Adrenal gland (tissue), 12 donors: Measurements from ENCODE around the gene PEX6. TPM values are rescaled to one million over a fixed set of nuclear protein-coding genes. Genes with fewer than 3 reads are reported as not detected.
"Not testable (repeated sequence)": the region's sequence is repeated elsewhere in the genome, so short reads cannot be mapped to it uniquely, and the experiment has no call there.

Experiments used
- DNase-seq, 7 donors: peaks; one replicate each; pipeline ENCODE4 v3.0.0-alpha.2; 2019 to 2020
- H3K27ac ChIP-seq, 5 donors: fragments of 200-600 bp; sonication (generic) in 4 of 5; 1 replicate in 3 of 5; 2 replicates in 2 of 5; pipeline versions ENCODE4 v1.5.1 to v1.8.0; 2016 to 2020; ENCODE audit warnings: mild to moderate bottlenecking in 1 of 5
- H3K27me3 ChIP-seq: fragments of 200-600 bp; 2 replicates; pipeline ENCODE4 v1.8.0; 2021
- H3K36me3 ChIP-seq, 2 donors: fragments of 200-600 bp; replicated peaks in 1 of 2; 1 replicate in 1 of 2; 2 replicates in 1 of 2; pipeline versions ENCODE4 v1.5.1 to v1.8.0; 2018 to 2022
- H3K4me1 ChIP-seq, 2 donors: fragments of 200-600 bp; replicated peaks in 1 of 2; 1 replicate in 1 of 2; 2 replicates in 1 of 2; pipeline versions ENCODE4 v1.5.1 to v1.8.0; 2018 to 2021
- H3K4me3 ChIP-seq, 4 donors: fragments of 200-600 bp; sonication (generic) in 3 of 4; one replicate each; pipeline ENCODE4 v1.5.1; 2016 to 2018
- H3K9me3 ChIP-seq, 3 donors: fragments of 200-600 bp; sonication (generic) in 1 of 3; replicated peaks in 1 of 3; 1 replicate in 2 of 3; 2 replicates in 1 of 3; pipeline versions ENCODE4 v1.5.1 to v1.8.0; 2016 to 2021
- POLR2A ChIP-seq, 2 donors: fragments of 450-650 bp; IDR thresholded peaks; one replicate each; pipeline ENCODE4 v1.6.1; 2017; ENCODE audit warnings: antibody characterized with exemption in 2 of 2, mild to moderate bottlenecking in 2 of 2, moderate library complexity in 1 of 2
- WGBS, 4 donors: extraction: QIAGEN DNeasy Blood & Tissue Kit in 2 of 4; methylation state at CpG; one replicate each; pipeline versions ENCODE4 v1.1.5 to v1.1.7; 2013 to 2017; 5-methylcytosine and 5-hydroxymethylcytosine counted together
- intact Hi-C, 2 donors: fragments of 100-400 bp; cut with DNase I; formaldehyde crosslinking; loops; one replicate each; pipeline versions ENCODE4 v1.14.1 to v1.15.0; 2022 to 2023
- polyA plus RNA-seq, 3 donors: library from polyadenylated mRNA; stranded (reverse); fragments of 200-250 nt in 2 of 3; fragments of 350-450 nt in 1 of 3; fragmentation: Illumina TruSeq in 1 of 3; extraction: RNeasy Lipid Tissue Mini Kit (QIAGEN cat#74804) in 1 of 3; gene quantifications; one replicate each; pipeline ENCODE4 v1.2.3, GENCODE V29; 2013 to 2014
- total RNA-seq, 9 donors: library from RNA; depleted of rRNA in 4 of 9; stranded (reverse); fragments of >200 nt in 4 of 9; fragments of 120-200 nt in 1 of 9; fragmentation: NEBNext Ultra II Directional in 1 of 9; extraction: Animal tissue kit (Norgen Biotek cat#: 25700) in 1 of 9; gene quantifications; one replicate each; pipeline versions ENCODE4 v1.1.0 to v1.2.4, GENCODE V29; 2013 to 2023
- TF ChIP-seq, protein P1 (sequence below), 6 experiments: fragments of 450-650 bp in 4 of 6; fragments of 200-600 bp in 2 of 6; sonication (generic) in 1 of 6; IDR thresholded peaks; 1 replicate in 5 of 6; 2 replicates in 1 of 6; pipeline versions ENCODE4 v1.5.1 to v1.8.0; 2016 to 2021; ENCODE audit warnings: antibody characterized with exemption in 6 of 6, mild to moderate bottlenecking in 2 of 6, moderate library complexity in 1 of 6
- donor health status: healthy with polysubstance abuse.
- donor health status: Bipolar disorder and iron deficiency.
- donor health status: DM: yes; HTN: yes; CAD: no.
- donor health status: DM: no; HTN: no; CAD: no.
- donor health status: DM: no; HTN: no; CAD: no.
- donor health status: DM: yes; HTN: yes; CAD: no.

Gene PEX6
- total and polyA plus RNA-seq, 12 donors, result 7.4 to 63.9 (median 30.5) TPM

GRCh38 chr6:43007126-43007525, 28.1 kb upstream of the PEX6 start:
- Histone ChIP-seq H3K4me3 (no peak overlapping the region), H3K36me3 (peaks cover 0 to 57% of the 10 kb centered on the region in 2 donors), H3K27me3 (no peaks in the 10 kb centered on the region), H3K27ac (no peak overlapping the region), H3K9me3 (no peaks in the 10 kb centered on the region), H3K4me1 (peaks cover 0 to 4% of the 10 kb centered on the region in 2 donors)
- TF ChIP-seq, protein P1, sequence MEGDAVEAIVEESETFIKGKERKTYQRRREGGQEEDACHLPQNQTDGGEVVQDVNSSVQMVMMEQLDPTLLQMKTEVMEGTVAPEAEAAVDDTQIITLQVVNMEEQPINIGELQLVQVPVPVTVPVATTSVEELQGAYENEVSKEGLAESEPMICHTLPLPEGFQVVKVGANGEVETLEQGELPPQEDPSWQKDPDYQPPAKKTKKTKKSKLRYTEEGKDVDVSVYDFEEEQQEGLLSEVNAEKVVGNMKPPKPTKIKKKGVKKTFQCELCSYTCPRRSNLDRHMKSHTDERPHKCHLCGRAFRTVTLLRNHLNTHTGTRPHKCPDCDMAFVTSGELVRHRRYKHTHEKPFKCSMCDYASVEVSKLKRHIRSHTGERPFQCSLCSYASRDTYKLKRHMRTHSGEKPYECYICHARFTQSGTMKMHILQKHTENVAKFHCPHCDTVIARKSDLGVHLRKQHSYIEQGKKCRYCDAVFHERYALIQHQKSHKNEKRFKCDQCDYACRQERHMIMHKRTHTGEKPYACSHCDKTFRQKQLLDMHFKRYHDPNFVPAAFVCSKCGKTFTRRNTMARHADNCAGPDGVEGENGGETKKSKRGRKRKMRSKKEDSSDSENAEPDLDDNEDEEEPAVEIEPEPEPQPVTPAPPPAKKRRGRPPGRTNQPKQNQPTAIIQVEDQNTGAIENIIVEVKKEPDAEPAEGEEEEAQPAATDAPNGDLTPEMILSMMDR (IDR thresholded peaks at IDR 0.05), result no peak
- TF ChIP-seq POLR2A (IDR thresholded peaks at IDR 0.05), result no peak
- WGBS, 4 donors, result 82 to 94% (median 91%) methylated on average over 6 to 9 of the region's 9 CpGs
- intact Hi-C loops, result no loop called here
- no peak for DNase-seq

DNA sequence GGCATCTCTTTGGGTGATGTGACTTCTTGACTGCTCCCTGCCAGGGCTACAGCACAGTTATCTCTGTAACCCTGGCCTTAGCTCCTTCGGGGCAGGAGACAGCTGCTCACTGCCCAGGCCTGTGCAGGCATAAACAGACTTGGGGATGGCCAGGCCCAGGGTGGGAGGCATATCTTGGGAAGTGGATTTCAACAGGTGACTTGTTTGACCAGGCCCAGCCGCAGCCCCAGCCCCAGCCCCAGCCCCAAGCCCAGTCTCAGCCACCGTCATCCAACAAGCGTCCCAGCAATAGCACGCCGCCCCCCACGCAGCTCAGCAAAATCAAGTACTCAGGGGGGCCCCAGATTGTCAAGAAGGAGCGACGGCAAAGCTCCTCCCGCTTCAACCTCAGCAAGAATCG, 27.3 kb upstream of the PEX6 start:
- Histone ChIP-seq H3K4me3 (no peak overlapping the region), H3K27me3 (no peaks in the 10 kb centered on the region), H3K36me3 (peaks cover 0 to 48% of the 10 kb centered on the region in 2 donors), H3K9me3 (no peaks in the 10 kb centered on the region), H3K4me1 (no peaks in the 10 kb centered on the region), H3K27ac (no peak overlapping the region)
- intact Hi-C loops, result no loop called here
- DNase-seq, result no peak
- TF ChIP-seq POLR2A (IDR thresholded peaks at IDR 0.05), result no peak
- TF ChIP-seq, protein P1 (IDR thresholded peaks at IDR 0.05), result no peak
- WGBS, 4 donors, result 91 to 95% (median 93%) methylated on average over 7 to 11 of the region's 11 CpGs

- 80 to 92% (median 89%) methylated on average over 5 of the region's 5 CpGs for WGBS, 4 donors
- no peak overlapping the region for H3K4me3 ChIP-seq
- H3K4me1 ChIP-seq, result no peaks in the 10 kb centered on the region
- intact Hi-C loops, result no loop called here
- TF ChIP-seq, protein P1 (IDR thresholded peaks at IDR 0.05), result no peak
- TF ChIP-seq POLR2A (IDR thresholded peaks at IDR 0.05), result no peak
- H3K36me3 ChIP-seq, result peaks cover 0 to 44% of the 10 kb centered on the region in 2 donors
- DNase-seq, result no peak
- no peaks in the 10 kb centered on the region for H3K27me3 ChIP-seq
- H3K27ac ChIP-seq, result no peak overlapping the region
- H3K9me3 ChIP-seq, result no peaks in the 10 kb centered on the region
These were observed 26.9 kb upstream of the PEX6 start for GRCh38 chr6:43005844-43006243.

DNA sequence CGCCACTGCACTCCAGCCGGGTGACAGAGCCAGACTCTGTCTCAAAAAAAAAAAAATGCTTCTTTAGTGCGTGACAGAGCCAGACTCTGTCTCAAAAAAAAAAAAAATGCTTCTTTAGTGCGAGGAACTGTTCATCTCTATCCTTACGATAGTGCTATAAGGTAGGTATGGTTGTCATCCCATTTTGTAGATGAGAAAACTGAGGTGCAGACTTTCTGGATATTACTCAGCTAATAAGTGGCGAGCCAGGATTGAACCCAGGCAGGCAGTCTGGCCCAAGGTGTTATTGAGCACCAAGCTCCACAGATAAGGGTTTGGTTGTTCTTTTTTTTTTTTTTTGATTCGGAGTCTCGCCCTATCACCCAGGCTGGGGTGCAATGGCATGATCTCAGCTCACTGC, 22.9 kb upstream of the PEX6 start:
- H3K4me3 ChIP-seq, result no peak overlapping the region
- H3K27me3 ChIP-seq, result no peaks in the 10 kb centered on the region
- peaks cover 0 to 4% of the 10 kb centered on the region in 2 donors for H3K36me3 ChIP-seq
- 94 to 96% (median 96%) methylated on average over 8 of the region's 8 CpGs for WGBS, 4 donors
- TF ChIP-seq, protein P1 (IDR thresholded peaks at IDR 0.05), result no peak
- no peak for TF ChIP-seq POLR2A (IDR thresholded peaks at IDR 0.05)
- intact Hi-C loops, result no loop called here
- no peak overlapping the region for H3K27ac ChIP-seq
- H3K4me1 ChIP-seq, result no peaks in the 10 kb centered on the region
- H3K9me3 ChIP-seq, result no peaks in the 10 kb centered on the region
- no peak for DNase-seq

DNA sequence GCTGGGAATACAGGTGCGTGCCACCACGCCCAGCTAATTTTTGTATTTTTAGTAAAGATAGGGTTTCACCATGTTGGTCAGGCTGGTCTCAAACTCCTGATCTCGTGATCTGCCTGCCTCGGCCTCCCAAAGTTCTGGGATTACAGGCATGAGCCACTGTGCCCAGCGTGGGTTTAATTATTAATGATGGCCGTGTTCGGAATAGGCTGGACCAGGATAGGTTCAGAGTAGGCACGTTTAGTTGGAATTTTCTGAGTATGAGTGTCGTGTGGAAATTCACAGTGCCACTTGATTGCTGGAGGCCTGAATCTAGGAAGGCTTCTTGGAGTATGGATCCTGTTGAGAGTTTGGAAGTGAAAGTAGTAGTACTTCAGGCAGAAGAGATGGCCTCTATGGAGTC, 19.2 kb upstream of the PEX6 start:
- intact Hi-C loops, result loop anchor here in 1 of 2 donors (10.0 kb wide), 1 partner anchor 93 kb away; no protein-coding TSS in a partner anchor
- WGBS, 4 donors, result 93 to 97% (median 94%) methylated on average over 9 of the region's 9 CpGs
- H3K4me1 ChIP-seq, result not testable (repeated sequence)

More for the DNA sequence above, 19.2 kb upstream of the PEX6 start:
- H3K36me3 ChIP-seq, H3K27me3 ChIP-seq, DNase-seq, H3K9me3 ChIP-seq, H3K4me3 ChIP-seq, H3K27ac ChIP-seq: not testable (repeated sequence)
